Stimulated activated CD4-positive, alpha-beta T cell treated with anti-CD3 and anti-CD28 coated beads, Interleukin-4, amount 100 ng/mL, for 4 hours (primary cell): ENCODE results near the gene OR51B4.

Source experiments
- DNase-seq, 2 experiments: peaks; one replicate each; pipeline ENCODE4 v3.0.0-alpha.2; 2020

The OR51B4 gene

GRCh38 chr11:5293028-5293427 is 8.7 kb downstream of the OR51B4 start:
- no peak for DNase-seq

- DNase-seq = no peak
Observed at GRCh38 chr11:5291207-5291838, 10.4 kb downstream of the OR51B4 start.

- DNase-seq = no peak
Observed at GRCh38 chr11:5290106-5290505, 11.6 kb downstream of the OR51B4 start.

- no peak for DNase-seq
Observed at GRCh38 chr11:5289696-5290095, 12.1 kb downstream of the OR51B4 start.

- no peak for DNase-seq
Observed at GRCh38 chr11:5288906-5289550, 12.7 kb downstream of the OR51B4 start.

- DNase-seq = no peak
Observed at GRCh38 chr11:5288108-5288905, 13.4 kb downstream of the OR51B4 start.

- no peak for DNase-seq
Observed at GRCh38 chr11:5286901-5287300, 14.8 kb downstream of the OR51B4 start.

GRCh38 chr11:5286351-5286750 is 15.4 kb downstream of the OR51B4 start:
- DNase-seq = no peak

GRCh38 chr11:5285703-5286340 is 15.9 kb downstream of the OR51B4 start:
- DNase-seq = no peak

- DNase-seq = no peak
Observed at GRCh38 chr11:5284637-5285036, 17.1 kb downstream of the OR51B4 start.

- no peak for DNase-seq
Observed at GRCh38 chr11:5283882-5284281, 17.9 kb downstream of the OR51B4 start.

GRCh38 chr11:5283086-5283485 is 18.7 kb downstream of the OR51B4 start:
- DNase-seq = no peak

- DNase-seq = no peak
Observed at GRCh38 chr11:5282628-5283027, 19.1 kb downstream of the OR51B4 start.

GRCh38 chr11:5281596-5281995 is 20.1 kb downstream of the OR51B4 start:
- DNase-seq = no peak

- peak in 1 of 2 experiments; percentile 3 for DNase-seq
Observed at GRCh38 chr11:5280582-5281102, 21.1 kb downstream of the OR51B4 start.

- DNase-seq = no peak
Observed at GRCh38 chr11:5279471-5280090, 22.2 kb downstream of the OR51B4 start.

- no peak for DNase-seq
Observed at GRCh38 chr11:5277807-5278382, 23.9 kb downstream of the OR51B4 start.

- DNase-seq = no peak
Observed at GRCh38 chr11:5276697-5277096, 25.0 kb downstream of the OR51B4 start.

- no peak for DNase-seq
Observed at GRCh38 chr11:5275369-5276110, 26.2 kb downstream of the OR51B4 start.

- DNase-seq = no peak
Observed at GRCh38 chr11:5274395-5274794, 27.4 kb downstream of the OR51B4 start.

- no peak for DNase-seq
Observed at GRCh38 chr11:5272395-5273017, 29.2 kb downstream of the OR51B4 start.
